Fibroblast of skin of scalp (primary cell): ENCODE data around the gene TLL1.

ENCODE experiments used
- DNase-seq: peaks from one replicate; pipeline ENCODE4 v3.0.0-alpha.2; 2013

The TLL1 gene

GRCh38 chr4:165905405-165906027 lies 32.5 kb downstream of the TLL1 start:
- DNase-seq: no peak

GRCh38 chr4:165906272-165906671 lies 33.2 kb downstream of the TLL1 start:
- DNase-seq: no peak

- no peak for DNase-seq
Measured at GRCh38 chr4:165909947-165910346, 36.9 kb downstream of the TLL1 start.

- DNase-seq: no peak
Measured at GRCh38 chr4:165915215-165915614, 42.2 kb downstream of the TLL1 start.

- DNase-seq: no peak
Measured at GRCh38 chr4:165921546-165921945, 48.5 kb downstream of the TLL1 start.

- peak; percentile 5 for DNase-seq
Measured at GRCh38 chr4:165922747-165923146, 49.7 kb downstream of the TLL1 start.

- DNase-seq: no peak
Measured at GRCh38 chr4:165926307-165926706, 53.3 kb downstream of the TLL1 start.

GRCh38 chr4:165927366-165927765 lies 54.3 kb downstream of the TLL1 start:
- no peak for DNase-seq

- DNase-seq: no peak
Measured at GRCh38 chr4:165927815-165928214, 54.8 kb downstream of the TLL1 start.

GRCh38 chr4:165928601-165929000 lies 55.6 kb downstream of the TLL1 start:
- no peak for DNase-seq

GRCh38 chr4:165929662-165930061 lies 56.6 kb downstream of the TLL1 start:
- no peak for DNase-seq

GRCh38 chr4:165931741-165932140 lies 58.7 kb downstream of the TLL1 start:
- DNase-seq: no peak

- no peak for DNase-seq
Measured at GRCh38 chr4:165944900-165945299, 71.9 kb downstream of the TLL1 start.

GRCh38 chr4:165945991-165946390 lies 73.0 kb downstream of the TLL1 start:
- no peak for DNase-seq

GRCh38 chr4:165947019-165947418 lies 74.0 kb downstream of the TLL1 start:
- DNase-seq: no peak

- no peak for DNase-seq
Measured at GRCh38 chr4:165953181-165953580, 80.1 kb downstream of the TLL1 start.

- no peak for DNase-seq
Measured at GRCh38 chr4:165963621-165964020, 90.6 kb downstream of the TLL1 start.

GRCh38 chr4:165964591-165964990 lies 91.6 kb downstream of the TLL1 start:
- DNase-seq: no peak

- no peak for DNase-seq
Measured at GRCh38 chr4:165965503-165965902, 92.5 kb downstream of the TLL1 start.

GRCh38 chr4:165966833-165967232 lies 93.8 kb downstream of the TLL1 start:
- DNase-seq: no peak

- peak; percentile 40 for DNase-seq
Measured at GRCh38 chr4:165967486-165967885, 94.4 kb downstream of the TLL1 start.

- no peak for DNase-seq
Measured at GRCh38 chr4:165970703-165971420, 97.8 kb downstream of the TLL1 start.

- no peak for DNase-seq
Measured at GRCh38 chr4:165971446-165971845, 98.4 kb downstream of the TLL1 start.

- no peak for DNase-seq
Measured at GRCh38 chr4:165971933-165972332, 98.9 kb downstream of the TLL1 start.

- DNase-seq: peak; percentile 55
Measured at GRCh38 chr4:165972747-165973146, 99.7 kb downstream of the TLL1 start.
